Endothelial cell of umbilical vein (primary cell): ENCODE results near the gene KCNH2. TPM values are rescaled to one million over a fixed set of nuclear protein-coding genes. Genes with fewer than 3 reads are reported as not detected.

ENCODE experiments used
- BruUV-seq: library from RNA; stranded (reverse); fragments of 400-500 nt; replicated peaks from 2 replicates; lab custom pipeline; 2021; lab: Mats Ljungman, UMichigan
- CTCF ChIA-PET: fragments of 300-600, 350-600 bp; sonication (Branson Sonifier 250); formaldehyde crosslinking; loops from one replicate; lab custom pipeline; 2021; ENCODE audit warnings: antibody characterized with exemption, inconsistent platforms; lab: Charles Lee
- POLR2A ChIA-PET: fragments of 300-600, 350-600 bp; sonication (Branson Sonifier 250); formaldehyde crosslinking; loops from one replicate; lab custom pipeline; 2021; ENCODE audit warnings: antibody characterized with exemption, inconsistent platforms; lab: Charles Lee
- DNase-seq: peaks from one replicate; pipeline ENCODE4 v3.0.0-alpha.2; 2011; ENCODE audit warnings: low read depth, low spot score
- FAIRE-seq: peaks from 2 replicates; lab custom pipeline; 2011; peaks lifted over from hg19 to GRCh38; lab: Jason Lieb, UNC
- H2AFZ ChIP-seq: 2 replicates; pipeline ENCODE4 v1.6.0; 2012; ENCODE audit warnings: low read depth, low read length, control low read depth, inconsistent platforms
- H3K27ac ChIP-seq: 2 replicates; pipeline ENCODE4 v1.5.1; 2011; ENCODE audit warnings: low read depth, mild to moderate bottlenecking, control low read depth, low read length, moderate library complexity; ENCODE audit not compliant: insufficient read depth
- H3K27me3 ChIP-seq, 2 experiments: 2 replicates each; pipeline versions ENCODE4 v1.6.0 to v1.6.1; 2011; ENCODE audit warnings: low read length in 2 of 2, mixed read lengths in 1 of 2; ENCODE audit not compliant: control insufficient read depth in 2 of 2, insufficient read depth in 2 of 2
- H3K36me3 ChIP-seq, 2 experiments: 2 replicates in 1 of 2; 3 replicates in 1 of 2; pipeline ENCODE4 v1.5.1; 2011; ENCODE audit warnings: low read length in 2 of 2, mild to moderate bottlenecking in 1 of 2, moderate library complexity in 1 of 2; ENCODE audit not compliant: control insufficient read depth in 2 of 2, insufficient read depth in 2 of 2; ENCODE audit errors: extremely low read depth in 1 of 2
- H3K4me1 ChIP-seq: 3 replicates; pipeline ENCODE4 v1.5.1; 2011; ENCODE audit warnings: mild to moderate bottlenecking, low read length; ENCODE audit not compliant: control insufficient read depth, insufficient read depth; ENCODE audit errors: extremely low read depth
- H3K4me2 ChIP-seq: 2 replicates; pipeline ENCODE4 v1.6.1; 2011; ENCODE audit warnings: low read length, control low read depth, mixed read lengths; ENCODE audit not compliant: insufficient read depth
- H3K4me3 ChIP-seq, 3 experiments: fragments of 200-600 bp in 1 of 3; sonication (generic), shearing (Covaris generic) in 1 of 3; replicated peaks in 1 of 3; 2 replicates each; pipeline ENCODE4 v1.5.1; 2011 to 2016; ENCODE audit warnings: control low read depth in 3 of 3, low read length in 3 of 3, mild to moderate bottlenecking in 2 of 3, inconsistent platforms in 1 of 3, low read depth in 1 of 3, moderate library complexity in 1 of 3; ENCODE audit not compliant: insufficient read depth in 1 of 3
- H3K79me2 ChIP-seq: 2 replicates; pipeline ENCODE4 v1.6.0; 2012; ENCODE audit warnings: low read length, inconsistent platforms; ENCODE audit not compliant: control insufficient read depth, insufficient read depth
- H3K9ac ChIP-seq: replicated peaks from 2 replicates; pipeline ENCODE3; 2011; ENCODE audit warnings: low read length, control low read depth; ENCODE audit not compliant: insufficient read depth; ENCODE audit errors: extremely low read depth
- H3K9me1 ChIP-seq: replicated peaks from 3 replicates; pipeline ENCODE4 v1.6.0; 2011; ENCODE audit warnings: mild to moderate bottlenecking, low read length; ENCODE audit not compliant: control insufficient read depth, insufficient read depth; ENCODE audit errors: extremely low read depth
- H3K9me3 ChIP-seq: replicated peaks from 2 replicates; pipeline ENCODE4 v1.5.1; 2012; ENCODE audit warnings: low read length, inconsistent platforms; ENCODE audit not compliant: control insufficient read depth, insufficient read depth
- H4K20me1 ChIP-seq: replicated peaks from 2 replicates; pipeline ENCODE3; 2011; ENCODE audit warnings: mild to moderate bottlenecking, low read length; ENCODE audit not compliant: control insufficient read depth, insufficient read depth; ENCODE audit errors: extremely low read depth
- CTCF ChIP-seq, 2 donors: IDR thresholded peaks; 1 replicate in 1 of 2; 2 replicates in 1 of 2; pipeline ENCODE4 v1.5.1; 2011; ENCODE audit warnings: low read length in 2 of 2, mild to moderate bottlenecking in 2 of 2, moderate library complexity in 2 of 2, control low read depth in 1 of 2, inconsistent platforms in 1 of 2, low read depth in 1 of 2; ENCODE audit not compliant: insufficient read depth in 1 of 2; ENCODE audit errors: extremely low read depth in 1 of 2
- EZH2 ChIP-seq: IDR thresholded peaks from 2 replicates; pipeline ENCODE4 v1.6.1; 2012; ENCODE audit warnings: borderline replicate concordance, low read depth, mild to moderate bottlenecking, moderate library complexity, low read length, inconsistent platforms; ENCODE audit not compliant: severe bottlenecking
- FOS ChIP-seq: IDR thresholded peaks from 2 replicates; pipeline ENCODE4 v1.6.1; 2011; ENCODE audit warnings: mild to moderate bottlenecking, low read length, moderate library complexity, borderline replicate concordance; ENCODE audit not compliant: insufficient read depth
- GATA2 ChIP-seq: IDR thresholded peaks from 2 replicates; pipeline ENCODE4 v1.7.0; 2011; ENCODE audit warnings: low read depth, mild to moderate bottlenecking, moderate library complexity, mixed read lengths, low read length; ENCODE audit not compliant: insufficient read length, insufficient read depth
- JUN ChIP-seq: IDR thresholded peaks from 2 replicates; pipeline ENCODE4 v1.6.1; 2011; ENCODE audit warnings: borderline replicate concordance, low read depth; ENCODE audit not compliant: insufficient read length, insufficient read depth
- MYC ChIP-seq: IDR thresholded peaks from one replicate; pipeline ENCODE4 v1.6.1; 2011; ENCODE audit warnings: mild to moderate bottlenecking, low read depth, low read length
- POLR2A ChIP-seq: IDR thresholded peaks from 2 replicates; pipeline ENCODE4 v1.6.1; 2012; ENCODE audit warnings: low read depth, mild to moderate bottlenecking, control low read depth, low read length
- POLR2AphosphoS5 ChIP-seq: IDR thresholded peaks from 2 replicates; pipeline ENCODE4 v1.6.1; 2012; ENCODE audit warnings: low read depth, mild to moderate bottlenecking, control low read depth, low read length, moderate library complexity; ENCODE audit not compliant: insufficient read depth
- dilution Hi-C: fragments of 300-500 bp; cut with MboI; formaldehyde crosslinking; loops from one replicate; pipeline ENCODE4 v1.15.0; 2019; ENCODE audit warnings: low sequenced_read_pairs; ENCODE audit not compliant: extremely low pct_ligation_motif_present
- intact Hi-C: fragments of 100-400 bp; cut with micrococcal nuclease; formaldehyde crosslinking; loops from one replicate; pipeline ENCODE4 v1.10.0; 2022
- polyA plus RNA-seq, 4 experiments: library from polyadenylated mRNA; depleted of rRNA in 3 of 4; stranded (reverse) in 3 of 4; unstranded in 1 of 4; fragments of >200 nt; gene quantifications; 2 replicates each; pipeline versions ENCODE4 v1.2.1 to v1.2.3, GENCODE V29; 2011 to 2012; ENCODE audit warnings: missing spikeins in 1 of 4
- total RNA-seq: library from RNA; stranded (reverse); gene quantifications from 2 replicates; pipeline ENCODE4 v1.2.3, GENCODE V29; 2021
- TF ChIP-seq, protein P1 (sequence below): IDR thresholded peaks from 2 replicates; pipeline ENCODE4 v1.6.1; 2011; ENCODE audit not compliant: insufficient read depth, insufficient read length

KCNH2 gene
- total and polyA plus RNA-seq, 2 donors (not counting 3 experiments of a cell fraction or from before 2014, with no cell fraction given) = 0.03 to 0.09 TPM

DNA sequence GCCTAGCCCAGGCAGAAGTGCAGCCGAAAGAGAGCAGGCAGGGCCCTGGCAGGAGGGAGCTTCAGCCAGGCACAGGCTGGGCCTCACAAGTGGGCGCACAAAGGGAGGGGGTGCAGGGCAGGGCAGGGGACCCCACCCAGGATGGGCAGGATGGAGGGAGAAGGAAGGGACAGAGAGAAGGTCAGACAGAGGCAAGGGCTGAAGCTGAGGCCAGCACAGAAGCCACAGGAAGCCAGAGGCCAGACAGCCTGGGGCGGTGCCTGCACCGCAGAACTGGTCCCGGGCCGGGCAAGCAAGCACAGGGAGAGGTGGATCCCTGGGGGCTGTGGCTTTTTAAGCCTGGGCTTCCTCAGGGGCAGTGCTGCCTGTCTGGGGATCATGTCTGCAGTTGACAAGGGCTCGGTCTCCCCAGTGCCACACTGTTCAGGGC is 29.4 kb upstream of the KCNH2 start:
- TF ChIP-seq, protein P1, sequence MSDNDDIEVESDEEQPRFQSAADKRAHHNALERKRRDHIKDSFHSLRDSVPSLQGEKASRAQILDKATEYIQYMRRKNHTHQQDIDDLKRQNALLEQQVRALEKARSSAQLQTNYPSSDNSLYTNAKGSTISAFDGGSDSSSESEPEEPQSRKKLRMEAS = no peak
- no peak for TF ChIP-seq EZH2
- TF ChIP-seq MYC = no peak
- TF ChIP-seq POLR2A = no peak
- no peak for TF ChIP-seq POLR2AphosphoS5
- no peak for TF ChIP-seq GATA2
- no peak for TF ChIP-seq JUN
- TF ChIP-seq FOS = no peak
- TF ChIP-seq CTCF (IDR thresholded peaks at IDR 0.05; ENCODE audit: extremely low read depth in 1 of 2, insufficient read depth in 1 of 2, low read depth in 1 of 2, low read length in 2 of 2) = no peak
- no peak overlapping the region for H3K4me3 ChIP-seq
- peak; percentile 62 for FAIRE-seq
- peak overlapping the region; percentile 23 for H3K27ac ChIP-seq
- no peaks in the 10 kb centered on the region for H3K79me2 ChIP-seq
- H3K9ac ChIP-seq = no peak overlapping the region
- peak; percentile 35 for DNase-seq
- peaks cover 55% of the 10 kb centered on the region for H3K4me1 ChIP-seq
- H2AFZ ChIP-seq = no peak overlapping the region
- H3K4me2 ChIP-seq = peak overlapping the region; percentile 4
- H3K36me3 ChIP-seq = peaks cover 0 to 17% of the 10 kb centered on the region in 2 experiments
- no peaks in the 10 kb centered on the region for H3K9me3 ChIP-seq
- POLR2A ChIA-PET = interaction anchor here (1.2 kb wide), 1 partner anchor 13 kb away, joined by 8 read pairs; no protein-coding TSS in a partner anchor
- CTCF ChIA-PET = interaction anchor here (0.9 to 9.4 kb wide), 16 partner anchors 10 to 225 kb away, joined by 3 to 107 read pairs (median 6); partner anchors contain the start of genes ABCB8, ATG9B and CHPF2
- no peaks in the 10 kb centered on the region for H3K9me1 ChIP-seq
- no peaks in the 10 kb centered on the region for H4K20me1 ChIP-seq
- no TSS peak for BruUV-seq
- no peaks in the 10 kb centered on the region for H3K27me3 ChIP-seq
- intact Hi-C loops = no loop called here
- dilution Hi-C loops = no loop called here
